GM12872 (cell line): Measurements from ENCODE around the gene SEMA3A.

ENCODE experiments used
- TF ChIP-seq, protein P1 (sequence below): IDR thresholded peaks from 3 replicates; pipeline ENCODE4 v1.5.1; 2011; ENCODE audit warnings: low read depth, mild to moderate bottlenecking, low read length, moderate library complexity; ENCODE audit not compliant: insufficient read depth

Gene SEMA3A

DNA sequence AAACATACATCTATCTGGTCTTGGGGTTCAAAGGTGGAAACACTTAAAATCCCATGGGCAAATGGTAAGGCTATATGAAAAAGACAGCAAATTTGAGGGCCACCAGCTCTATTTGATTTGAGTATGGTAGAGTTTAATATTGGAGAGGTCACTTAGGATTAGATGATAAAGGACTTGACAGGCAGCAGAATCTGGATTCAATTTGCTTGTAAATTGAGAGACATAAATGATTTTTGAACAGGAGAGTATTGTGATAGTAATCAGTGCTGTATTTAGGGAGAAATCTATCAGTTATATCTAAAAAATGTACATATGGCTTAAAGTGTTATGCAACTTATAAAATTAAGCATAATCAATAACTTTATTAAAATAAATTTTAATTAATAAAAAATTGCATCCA is 155.2 kb downstream of the SEMA3A start:
- TF ChIP-seq, protein P1, sequence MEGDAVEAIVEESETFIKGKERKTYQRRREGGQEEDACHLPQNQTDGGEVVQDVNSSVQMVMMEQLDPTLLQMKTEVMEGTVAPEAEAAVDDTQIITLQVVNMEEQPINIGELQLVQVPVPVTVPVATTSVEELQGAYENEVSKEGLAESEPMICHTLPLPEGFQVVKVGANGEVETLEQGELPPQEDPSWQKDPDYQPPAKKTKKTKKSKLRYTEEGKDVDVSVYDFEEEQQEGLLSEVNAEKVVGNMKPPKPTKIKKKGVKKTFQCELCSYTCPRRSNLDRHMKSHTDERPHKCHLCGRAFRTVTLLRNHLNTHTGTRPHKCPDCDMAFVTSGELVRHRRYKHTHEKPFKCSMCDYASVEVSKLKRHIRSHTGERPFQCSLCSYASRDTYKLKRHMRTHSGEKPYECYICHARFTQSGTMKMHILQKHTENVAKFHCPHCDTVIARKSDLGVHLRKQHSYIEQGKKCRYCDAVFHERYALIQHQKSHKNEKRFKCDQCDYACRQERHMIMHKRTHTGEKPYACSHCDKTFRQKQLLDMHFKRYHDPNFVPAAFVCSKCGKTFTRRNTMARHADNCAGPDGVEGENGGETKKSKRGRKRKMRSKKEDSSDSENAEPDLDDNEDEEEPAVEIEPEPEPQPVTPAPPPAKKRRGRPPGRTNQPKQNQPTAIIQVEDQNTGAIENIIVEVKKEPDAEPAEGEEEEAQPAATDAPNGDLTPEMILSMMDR: no peak

DNA sequence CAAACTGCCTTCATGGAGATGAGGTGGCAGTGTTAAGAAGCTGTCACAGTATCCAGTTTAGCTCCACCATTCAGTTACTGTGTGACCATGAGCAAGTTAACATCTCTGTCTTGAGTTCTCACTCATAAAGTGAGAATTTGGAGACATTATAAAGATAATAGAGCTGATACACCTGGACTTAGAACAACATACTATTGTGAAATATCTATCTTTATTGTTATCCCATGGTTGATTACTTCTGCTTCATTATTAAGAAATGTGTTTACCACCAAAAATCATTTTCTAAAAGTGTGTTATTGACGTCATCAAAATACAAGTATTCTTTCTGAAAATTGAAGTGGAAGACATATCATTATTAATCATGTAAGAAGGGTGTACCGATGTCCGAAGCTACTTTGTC is 166.9 kb downstream of the SEMA3A start:
- TF ChIP-seq, protein P1: no peak

DNA sequence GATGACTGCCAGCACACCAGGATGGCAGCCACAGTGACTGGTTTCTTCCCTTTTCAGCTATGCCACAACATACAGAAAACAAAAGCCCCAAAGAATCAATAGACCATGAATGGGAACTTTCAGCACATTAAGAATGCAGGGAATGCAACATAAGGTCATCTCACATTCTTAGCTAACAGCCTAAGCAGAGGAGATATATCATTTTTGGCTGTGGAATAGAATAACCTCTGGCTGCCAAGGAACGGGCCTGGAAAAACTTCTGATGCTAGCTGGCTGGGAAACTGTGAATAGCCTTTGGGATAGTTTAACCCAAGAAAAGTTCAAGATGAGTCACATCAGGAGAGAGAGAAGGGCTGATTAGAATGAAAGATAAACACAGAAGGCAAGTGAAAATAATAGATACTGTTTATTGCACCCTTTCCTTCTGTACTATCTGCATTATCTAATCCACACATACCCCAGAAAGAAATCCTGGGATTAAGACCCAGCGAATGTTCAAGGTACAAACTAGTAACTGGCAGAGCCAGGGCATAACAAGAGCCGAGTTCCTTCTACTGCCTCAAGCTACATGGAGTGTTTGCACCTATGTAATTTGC is 169.2 kb downstream of the SEMA3A start:
- TF ChIP-seq, protein P1: no peak

DNA sequence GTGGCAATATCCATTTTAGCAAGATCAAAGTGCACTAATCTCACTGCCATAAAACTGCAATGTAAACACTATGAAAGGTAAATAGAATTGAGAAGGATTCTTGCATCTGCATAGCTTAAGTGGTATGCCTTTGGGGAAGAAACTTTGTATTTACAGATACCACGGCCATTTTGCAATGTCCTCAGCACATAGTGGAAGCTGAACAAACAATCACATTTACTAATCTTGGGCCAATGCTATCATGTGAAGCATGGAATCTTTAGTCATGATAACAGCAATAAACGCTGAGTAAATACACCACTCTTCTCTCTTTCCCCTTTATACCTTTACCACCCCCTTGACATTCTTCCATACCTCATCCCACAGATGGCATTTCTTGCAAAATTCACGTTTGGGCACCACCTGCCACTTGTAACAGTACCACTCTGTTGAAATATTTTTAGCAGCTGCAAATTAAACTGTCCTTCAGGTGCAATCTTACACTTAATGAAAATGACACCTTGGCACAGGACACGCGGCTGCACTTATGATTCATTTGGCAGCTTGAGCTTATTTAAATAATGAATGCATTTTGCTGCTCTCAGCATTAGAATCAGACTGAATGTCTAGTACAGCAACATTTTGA is 171.8 kb downstream of the SEMA3A start:
- TF ChIP-seq, protein P1: no peak

DNA sequence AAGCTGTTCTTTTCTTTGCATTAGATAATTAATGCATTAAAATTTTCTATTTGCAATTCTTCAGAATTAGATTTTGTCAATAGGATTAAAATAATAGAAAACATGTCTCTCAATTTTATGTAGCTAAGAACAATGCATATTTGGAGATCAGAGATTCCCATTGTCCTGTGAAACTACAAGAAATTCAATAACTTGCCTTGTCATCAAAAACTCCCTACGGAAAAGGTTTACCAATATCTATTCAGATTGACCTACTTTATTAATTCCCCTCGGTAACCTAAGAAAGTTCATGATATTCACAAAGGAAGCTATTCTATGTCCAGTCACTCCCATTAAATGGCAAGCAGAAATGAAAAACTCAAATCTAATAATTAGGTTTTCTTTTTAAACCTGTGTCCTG is 172.6 kb downstream of the SEMA3A start:
- TF ChIP-seq, protein P1: no peak

DNA sequence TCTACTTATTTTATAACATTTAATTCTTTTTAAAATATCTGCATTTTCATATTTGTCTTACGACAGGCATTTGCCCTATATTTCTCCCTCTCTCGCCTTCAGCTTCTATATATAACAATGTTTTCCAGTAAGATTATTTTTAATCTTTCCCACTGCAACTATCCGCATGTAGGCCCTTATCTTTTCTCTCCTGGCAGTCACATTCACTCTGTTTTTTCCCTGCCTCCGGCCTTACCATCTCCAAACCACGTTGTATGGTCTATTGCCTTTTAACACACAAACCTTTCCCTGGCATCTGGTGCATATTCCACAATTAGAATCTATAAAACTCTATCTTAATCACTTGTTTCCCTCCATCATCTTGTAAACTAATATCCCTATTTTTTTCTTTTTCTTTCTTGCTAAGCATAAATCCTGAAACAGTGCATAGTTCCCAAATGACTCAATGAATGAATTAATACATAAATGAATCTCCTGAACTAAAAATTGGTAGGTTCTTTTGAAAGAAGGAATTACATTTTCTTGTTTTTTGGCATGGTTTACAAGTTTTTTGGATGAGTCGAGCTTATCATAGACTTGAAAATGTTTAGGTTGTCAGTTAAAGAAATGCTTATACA is 173.2 kb downstream of the SEMA3A start:
- TF ChIP-seq, protein P1: no peak

DNA sequence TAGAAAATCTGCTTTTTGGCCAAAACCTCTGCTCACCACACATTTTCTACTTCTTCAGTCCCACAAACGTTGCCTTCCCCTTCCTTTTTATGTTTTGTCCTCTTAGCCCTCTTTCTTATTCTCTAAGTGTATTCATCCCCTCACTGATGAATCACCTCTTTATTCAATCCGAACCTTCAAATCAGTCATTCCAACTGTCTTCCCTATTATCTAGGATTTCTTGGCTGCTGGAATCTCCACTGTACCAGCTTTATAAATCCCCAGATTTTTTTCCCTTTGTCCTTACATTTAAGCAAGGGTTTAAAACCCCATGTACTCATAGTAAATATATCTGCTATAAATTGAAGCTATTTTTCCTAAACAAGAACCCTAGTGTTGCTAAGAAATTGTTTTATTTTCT is 176.9 kb downstream of the SEMA3A start:
- TF ChIP-seq, protein P1: no peak
